Measurements from ENCODE around the gene OR4B1.

The OR4B1 gene

GRCh38 chr11:48263423-48263911, 46.9 kb downstream of the OR4B1 start, which contains the start of gene OR4X1:
OR4X1 (plus strand) TSS chr11:48263861; CDS start chr11:48263861, 0 bp downstream.
- no peaks in the 10 kb centered on the region for H3K36me3 ChIP-seq (ENCODE audit: insufficient read depth, low read length)
- no peak within 1 kb of the TSS for H3K4me2 ChIP-seq (ENCODE audit: low read length)
- H3K9me3 ChIP-seq (ENCODE audit: low read length): no peaks in the 10 kb centered on the region
- no peaks in the 10 kb centered on the region for H3F3A ChIP-seq (ENCODE audit: insufficient read depth, low read length)
- H3K4me1 ChIP-seq (ENCODE audit: insufficient read depth, low read length, severe bottlenecking): no peaks in the 10 kb centered on the region
- H4K20me1 ChIP-seq (ENCODE audit: insufficient read depth, low read length): no peaks in the 10 kb centered on the region
- no peak within 1 kb of the TSS for H3K27ac ChIP-seq (ENCODE audit: low read depth, low read length, poor library complexity, severe bottlenecking)
- no peak for TF ChIP-seq CTCF (IDR thresholded peaks at IDR 0.05; ENCODE audit: low read length)
- TF ChIP-seq EZH2 (IDR thresholded peaks at IDR 0.05; ENCODE audit: borderline replicate concordance, low read length): no peak
- no peak within 1 kb of the TSS for H3K4me3 ChIP-seq (ENCODE audit: low read depth, low read length, poor library complexity, severe bottlenecking)
- H2AFZ ChIP-seq (ENCODE audit: low read length): no peak within 1 kb of the TSS
- no peaks in the 10 kb centered on the region for H3K9me2 ChIP-seq (ENCODE audit: low read depth, low read length)
- no peaks in the 10 kb centered on the region for H3K27me3 ChIP-seq (ENCODE audit: insufficient read depth, low read length)
- no peaks in the 10 kb centered on the region for H3K79me2 ChIP-seq (ENCODE audit: insufficient read depth, low read length)
- H3K9ac ChIP-seq (ENCODE audit: low read length): no peak within 1 kb of the TSS
